Measurements from ENCODE around the gene EFCAB12.

EFCAB12 gene

GRCh38 chr3:129428376-129429079, at the start of gene EFCAB12:
Gene EFCAB12, minus strand, starts transcription at chr3:129428636. Its CDS starts 148 bp downstream, at chr3:129428488.
- peak; percentile 95 for DNase-seq

DNA sequence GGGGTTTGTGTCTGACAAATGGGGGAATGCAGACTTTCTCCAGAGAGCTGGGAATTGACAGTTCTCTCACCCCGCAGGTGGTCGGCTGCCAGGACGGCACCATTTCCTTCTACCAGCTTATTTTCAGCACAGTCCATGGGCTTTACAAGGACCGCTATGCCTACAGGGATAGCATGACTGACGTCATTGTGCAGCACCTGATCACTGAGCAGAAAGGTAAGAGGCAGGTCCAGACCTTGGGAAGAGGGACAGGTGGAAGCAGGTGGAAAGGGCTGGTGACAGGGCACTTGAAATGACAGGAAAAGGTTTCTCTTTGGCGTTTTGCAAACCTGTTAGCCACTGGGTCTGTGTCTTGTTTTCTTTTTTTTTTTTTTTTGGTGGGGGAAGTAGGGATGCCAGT, 48.1 kb upstream of the EFCAB12 start:
- no peak for DNase-seq

GRCh38 chr3:129475863-129476262, 47.4 kb upstream of the EFCAB12 start:
- no peak for DNase-seq

- DNase-seq, result no peak
These were observed 46.8 kb upstream of the EFCAB12 start for GRCh38 chr3:129474984-129475804.

GRCh38 chr3:129473769-129474152, 45.3 kb upstream of the EFCAB12 start:
- DNase-seq, result no peak

- no peak for DNase-seq
These were observed 44.8 kb upstream of the EFCAB12 start for GRCh38 chr3:129473067-129473768.

GRCh38 chr3:129470861-129471260, 42.4 kb upstream of the EFCAB12 start:
- DNase-seq, result no peak

- no peak for DNase-seq
These were observed 40.6 kb upstream of the EFCAB12 start for GRCh38 chr3:129469026-129469425.

DNA sequence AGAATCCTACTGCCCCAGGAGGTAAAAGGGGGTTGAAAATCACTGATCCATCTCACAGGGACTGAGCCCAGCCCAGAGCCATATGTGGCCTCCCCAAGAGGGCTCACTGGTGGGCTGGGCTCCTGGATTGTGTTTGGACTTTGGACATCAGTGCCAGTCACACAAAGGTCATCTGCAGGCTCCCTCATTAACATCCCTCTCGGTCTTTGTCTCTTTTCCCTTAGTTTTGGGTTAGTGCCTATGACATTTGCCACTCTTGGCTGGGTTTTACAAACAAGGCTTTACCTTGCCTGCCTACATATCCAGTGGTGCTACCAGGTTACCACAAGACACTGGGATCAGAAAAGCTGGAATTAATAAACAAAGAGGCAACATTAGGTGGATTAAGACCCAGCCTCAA, 39.5 kb upstream of the EFCAB12 start:
- no peak for DNase-seq

DNA sequence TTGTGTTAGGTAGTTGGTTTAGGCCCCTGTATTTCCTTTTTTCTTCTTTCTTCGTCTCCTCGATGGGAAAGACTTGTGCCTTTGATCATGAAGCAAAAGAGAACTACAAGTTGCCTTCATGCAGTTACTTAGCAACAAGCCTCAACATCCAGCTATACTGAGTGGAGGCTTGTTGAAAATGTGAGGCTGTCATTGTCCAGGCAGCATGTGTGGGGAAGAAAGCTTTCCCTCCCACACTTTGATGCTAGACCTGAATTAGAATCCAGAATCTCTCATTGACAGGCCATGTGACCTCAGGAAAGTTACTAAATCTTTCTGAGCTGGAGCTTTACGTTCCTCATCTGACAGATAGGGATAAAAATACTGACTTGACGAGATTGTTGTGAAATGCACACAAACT, 35.3 kb upstream of the EFCAB12 start:
- DNase-seq, result no peak

DNA sequence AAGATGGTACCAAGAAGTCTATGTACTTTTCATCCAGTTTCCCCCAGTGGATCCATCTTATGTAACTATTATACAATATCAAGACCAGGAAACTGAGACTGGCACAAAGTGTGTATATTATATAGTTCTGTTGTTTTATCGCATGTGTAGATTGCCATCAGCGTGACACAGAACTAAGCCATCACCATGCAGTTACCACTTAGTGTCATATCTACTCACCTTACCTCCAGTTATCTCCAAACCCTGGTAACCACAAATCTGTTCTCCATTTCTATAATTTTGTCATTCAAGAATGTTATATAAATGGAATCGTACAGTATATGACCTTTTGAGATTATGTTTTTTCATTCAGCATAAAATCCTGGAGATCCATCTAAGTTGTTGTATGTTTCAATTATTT, 34.7 kb upstream of the EFCAB12 start:
- DNase-seq, result no peak

- peak; percentile 51 for DNase-seq
These were observed 34.0 kb upstream of the EFCAB12 start for GRCh38 chr3:129462361-129462968.

- DNase-seq, result peak; percentile 99
These were observed 33.2 kb upstream of the EFCAB12 start for GRCh38 chr3:129461461-129462146.

- peak; percentile 52 for DNase-seq
These were observed 32.6 kb upstream of the EFCAB12 start for GRCh38 chr3:129461022-129461421.

DNA sequence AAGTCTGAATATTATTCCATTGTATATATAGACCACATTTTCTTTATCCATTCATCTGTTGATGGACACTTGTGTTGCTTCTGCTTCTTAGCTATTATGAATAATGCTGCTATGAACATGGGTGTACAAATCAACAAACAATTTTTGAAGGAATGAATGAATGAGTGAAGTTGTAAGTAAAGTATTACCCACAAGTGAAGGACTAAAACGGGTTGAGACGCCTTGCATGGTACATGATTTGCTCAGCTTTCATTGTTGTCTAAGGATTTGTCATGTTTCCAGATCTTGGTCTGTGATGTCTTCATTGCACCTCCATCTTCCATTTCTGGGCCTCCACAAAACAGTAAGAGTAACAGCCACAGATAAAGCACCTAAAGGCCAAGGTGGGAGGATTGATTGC, 32.1 kb upstream of the EFCAB12 start:
- peak; percentile 25 for DNase-seq

- DNase-seq, result no peak
These were observed 31.7 kb upstream of the EFCAB12 start for GRCh38 chr3:129460155-129460554.

GRCh38 chr3:129453732-129454131, 25.3 kb upstream of the EFCAB12 start:
- DNase-seq, result no peak

- DNase-seq, result no peak
These were observed 21.1 kb upstream of the EFCAB12 start for GRCh38 chr3:129449279-129450115.

DNA sequence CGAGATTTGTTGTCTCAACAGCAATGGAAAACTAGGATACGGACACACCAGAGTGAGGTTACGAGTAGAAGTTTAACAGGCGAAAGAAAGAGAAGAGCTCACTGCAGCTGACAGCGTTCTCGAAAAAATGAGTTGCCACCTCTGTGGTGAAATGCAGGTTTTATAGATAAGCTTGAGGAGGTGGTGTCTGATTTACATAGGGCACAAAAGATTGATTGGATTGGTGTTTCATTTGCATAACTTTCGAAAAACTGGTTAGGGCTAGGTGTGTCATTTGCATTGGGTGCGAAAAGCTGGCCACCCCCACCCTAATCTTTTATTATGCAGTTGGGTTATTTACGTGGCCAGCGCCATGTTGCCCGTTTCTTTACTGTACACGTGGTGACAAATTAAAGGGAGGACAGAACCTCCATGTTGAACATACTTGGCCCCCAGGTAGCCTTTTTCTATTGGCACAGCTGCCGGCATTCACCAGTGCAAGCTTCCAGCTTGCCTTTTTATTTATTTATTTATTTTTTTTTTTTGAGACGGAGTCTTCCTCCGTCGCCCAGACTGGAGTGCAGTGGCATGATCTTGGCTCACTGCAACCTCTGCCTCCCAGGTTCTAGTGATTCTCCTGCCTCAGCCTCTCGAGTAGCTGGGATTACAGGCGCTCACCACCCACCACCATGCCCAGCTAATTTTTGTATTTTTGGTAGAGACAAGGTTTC, 19.9 kb upstream of the EFCAB12 start:
- no peak for DNase-seq

DNA sequence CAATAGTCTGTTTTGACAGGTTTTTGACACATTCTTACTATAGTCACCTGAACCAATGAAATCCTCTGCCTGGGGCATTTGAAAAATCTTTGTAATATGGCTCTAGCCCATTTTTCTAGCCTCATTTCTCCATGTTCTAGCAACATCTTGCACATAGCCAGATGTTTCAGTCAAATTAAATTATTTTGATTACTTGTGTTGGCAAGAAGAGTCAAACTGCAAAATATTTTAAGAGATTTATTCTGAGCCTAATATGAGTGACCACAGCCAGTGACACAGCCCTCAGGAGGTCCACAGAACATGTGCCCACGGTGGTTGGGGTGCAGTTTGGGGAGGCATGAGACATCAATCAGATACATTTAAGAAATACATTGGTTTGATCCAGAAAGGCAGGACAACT, 18.5 kb upstream of the EFCAB12 start:
- DNase-seq, result no peak

GRCh38 chr3:129445471-129445870, 17.0 kb upstream of the EFCAB12 start:
- DNase-seq, result no peak
